Measurements from ENCODE around the gene EID2B.

EID2B gene

GRCh38 chr19:39497996-39498797 lies 34.5 kb downstream of the EID2B start:
- peak; percentile 45 for DNase-seq

GRCh38 chr19:39497701-39497995 lies 35.0 kb downstream of the EID2B start:
- no peak for DNase-seq

GRCh38 chr19:39496063-39496462 lies 36.6 kb downstream of the EID2B start:
- no peak for DNase-seq

DNA sequence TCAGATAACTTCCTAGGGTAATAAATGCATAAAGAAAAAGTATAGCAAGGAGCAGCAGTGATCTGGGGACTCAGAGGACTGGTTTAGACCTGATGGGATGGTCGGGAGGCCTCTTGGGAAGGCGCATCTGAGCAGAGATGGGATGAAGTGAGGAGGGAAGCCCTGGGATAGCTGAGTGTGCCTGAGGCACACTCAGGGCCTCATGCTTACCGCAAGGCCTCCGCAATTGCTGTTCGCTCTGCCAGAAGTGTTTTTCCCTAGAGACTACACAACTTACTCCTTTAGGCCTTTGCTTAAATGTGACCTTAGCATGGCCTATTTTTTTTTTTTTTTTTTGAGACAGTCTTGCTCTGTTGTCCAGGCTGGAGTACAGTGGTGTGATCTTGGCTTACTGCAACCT lies 38.0 kb downstream of the EID2B start:
- DNase-seq = no peak

GRCh38 chr19:39492788-39493187 lies 39.9 kb downstream of the EID2B start:
- no peak for DNase-seq

GRCh38 chr19:39492225-39492624 lies 40.4 kb downstream of the EID2B start:
- DNase-seq = no peak

DNA sequence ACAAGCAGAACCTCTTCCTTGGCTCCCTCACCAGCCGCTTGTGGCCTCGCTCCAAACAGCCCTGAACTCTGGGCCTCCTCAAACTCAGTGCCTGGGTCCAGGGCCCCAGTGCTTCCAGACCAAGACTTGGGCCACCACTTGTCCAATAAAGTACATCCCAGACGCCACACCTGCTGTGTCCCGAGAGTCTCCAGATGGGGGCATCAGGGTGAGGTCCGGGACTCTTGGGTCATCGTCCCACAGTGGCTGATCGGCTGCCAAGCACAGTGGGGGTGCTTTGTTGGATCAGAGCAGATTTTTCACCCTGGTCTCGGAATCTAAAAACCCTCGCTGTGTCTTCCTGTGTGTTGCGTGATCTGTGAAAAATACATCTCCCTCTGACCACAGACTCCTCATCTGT lies 42.9 kb downstream of the EID2B start:
- no peak for DNase-seq

- DNase-seq = no peak
Measured at GRCh38 chr19:39483141-39483540, 49.5 kb downstream of the EID2B start.

DNA sequence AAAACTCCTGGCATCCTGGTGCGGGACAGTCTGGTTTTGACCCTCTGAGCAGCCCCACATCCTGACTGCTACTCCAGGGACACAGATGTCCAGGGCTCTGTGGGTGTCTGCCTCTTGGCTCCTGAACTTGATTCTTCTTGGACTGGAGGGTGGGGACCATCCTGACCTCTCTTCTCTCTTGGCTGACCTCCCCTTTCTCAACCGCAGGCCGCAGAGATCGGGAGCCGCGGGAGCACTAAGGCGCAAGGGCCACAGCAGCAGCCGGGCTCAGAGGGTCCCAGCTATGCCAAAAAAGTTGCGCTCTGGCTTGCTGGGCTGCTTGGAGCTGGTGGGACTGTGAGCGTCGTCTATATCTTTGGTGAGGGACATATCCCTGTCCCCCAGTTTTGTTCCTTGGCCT lies 51.0 kb downstream of the EID2B start:
- DNase-seq = no peak

DNA sequence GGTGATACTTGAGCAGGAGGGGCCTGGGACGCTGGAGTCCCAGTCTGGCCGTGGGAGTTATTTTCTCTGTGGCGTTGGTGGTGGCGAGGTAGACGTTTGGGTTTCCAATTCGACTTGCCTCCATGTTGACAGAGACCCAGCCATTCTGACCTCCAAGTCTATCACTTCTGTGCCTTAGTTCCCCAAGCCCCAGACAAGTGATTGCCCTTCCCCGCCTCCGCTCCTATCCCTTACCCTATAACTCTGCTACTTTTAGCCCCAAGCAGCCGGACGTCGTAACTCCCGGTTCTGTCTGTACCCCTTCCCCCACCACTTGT lies 51.5 kb downstream of the EID2B start:
- no peak for DNase-seq
